Tibial artery (tissue), 4 donors: Measurements from ENCODE around the gene PLEKHA5.

Source experiments
- DNase-seq, 2 donors: peaks; one replicate each; pipeline ENCODE4 v3.0.0-alpha.2; 2019
- H3K27ac ChIP-seq, 2 donors: fragments of 200-600 bp; sonication (generic) in 1 of 2; 1 replicate in 1 of 2; 2 replicates in 1 of 2; pipeline ENCODE4 v1.5.1; 2018 to 2019; ENCODE audit warnings: mild to moderate bottlenecking in 1 of 2
- H3K27me3 ChIP-seq, 2 donors: fragments of 200-600 bp; sonication (generic) in 1 of 2; one replicate each; pipeline versions ENCODE4 v1.5.1 to v1.6.0; 2016 to 2019
- H3K36me3 ChIP-seq, 3 donors: fragments of 200-600 bp; sonication (generic) in 2 of 3; one replicate each; pipeline ENCODE4 v1.5.1; 2016 to 2019; ENCODE audit warnings: mild to moderate bottlenecking in 2 of 3
- H3K4me1 ChIP-seq, 4 donors: fragments of 200-600 bp; sonication (generic) in 2 of 4; 1 replicate in 3 of 4; 2 replicates in 1 of 4; pipeline ENCODE4 v1.5.1; 2016 to 2019
- H3K4me3 ChIP-seq, 2 donors: fragments of 200-600 bp; sonication (generic) in 1 of 2; 1 replicate in 1 of 2; 2 replicates in 1 of 2; pipeline ENCODE4 v1.5.1; 2018 to 2019; ENCODE audit warnings: mild to moderate bottlenecking in 2 of 2
- H3K9me3 ChIP-seq, 3 donors: fragments of 200-600 bp; sonication (generic) in 1 of 3; one replicate each; pipeline ENCODE4 v1.5.1; 2016 to 2019
- intact Hi-C: fragments of 100-400 bp; cut with DNase I; formaldehyde crosslinking; loops from one replicate; pipeline ENCODE4 v1.15.0; 2023; ENCODE audit warnings: low total_unique reads
- TF ChIP-seq, protein P1 (sequence below), 2 experiments: fragments of 200-600 bp in 1 of 2; fragments of 450-650 bp in 1 of 2; IDR thresholded peaks; one replicate each; pipeline ENCODE4 v1.5.1; 2017 to 2019; ENCODE audit warnings: antibody characterized with exemption in 2 of 2, mild to moderate bottlenecking in 1 of 2, moderate library complexity in 1 of 2

Gene PLEKHA5

DNA sequence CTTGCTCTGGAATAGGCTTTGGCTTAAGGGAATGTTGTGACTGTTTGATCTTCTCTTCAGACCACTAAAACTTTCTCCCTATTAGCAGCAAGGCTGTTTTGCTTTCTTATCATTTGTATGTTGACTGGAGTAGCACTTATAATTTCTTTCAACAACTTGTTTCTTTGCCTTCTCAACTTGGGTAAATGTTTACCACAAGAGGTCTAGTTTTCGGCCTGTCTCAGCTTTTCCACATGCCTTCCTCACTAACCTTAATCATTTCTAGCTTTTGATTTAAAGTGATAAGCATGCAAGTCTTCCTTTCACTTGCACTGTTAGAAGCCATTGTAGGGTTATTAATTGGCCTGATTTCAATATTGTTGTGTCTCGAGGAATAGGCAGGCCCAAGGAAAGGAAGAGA is 183.1 kb downstream of the PLEKHA5 start:
- no peaks in the 10 kb centered on the region for H3K36me3 ChIP-seq
- intact Hi-C loops, result no loop called here
- no peaks in the 10 kb centered on the region for H3K27me3 ChIP-seq
- DNase-seq, result no peak
- H3K4me3 ChIP-seq, result no peak overlapping the region
- H3K27ac ChIP-seq, result no peak overlapping the region
- H3K9me3 ChIP-seq, result no peaks in the 10 kb centered on the region
- no peaks in the 10 kb centered on the region for H3K4me1 ChIP-seq
- TF ChIP-seq, protein P1, sequence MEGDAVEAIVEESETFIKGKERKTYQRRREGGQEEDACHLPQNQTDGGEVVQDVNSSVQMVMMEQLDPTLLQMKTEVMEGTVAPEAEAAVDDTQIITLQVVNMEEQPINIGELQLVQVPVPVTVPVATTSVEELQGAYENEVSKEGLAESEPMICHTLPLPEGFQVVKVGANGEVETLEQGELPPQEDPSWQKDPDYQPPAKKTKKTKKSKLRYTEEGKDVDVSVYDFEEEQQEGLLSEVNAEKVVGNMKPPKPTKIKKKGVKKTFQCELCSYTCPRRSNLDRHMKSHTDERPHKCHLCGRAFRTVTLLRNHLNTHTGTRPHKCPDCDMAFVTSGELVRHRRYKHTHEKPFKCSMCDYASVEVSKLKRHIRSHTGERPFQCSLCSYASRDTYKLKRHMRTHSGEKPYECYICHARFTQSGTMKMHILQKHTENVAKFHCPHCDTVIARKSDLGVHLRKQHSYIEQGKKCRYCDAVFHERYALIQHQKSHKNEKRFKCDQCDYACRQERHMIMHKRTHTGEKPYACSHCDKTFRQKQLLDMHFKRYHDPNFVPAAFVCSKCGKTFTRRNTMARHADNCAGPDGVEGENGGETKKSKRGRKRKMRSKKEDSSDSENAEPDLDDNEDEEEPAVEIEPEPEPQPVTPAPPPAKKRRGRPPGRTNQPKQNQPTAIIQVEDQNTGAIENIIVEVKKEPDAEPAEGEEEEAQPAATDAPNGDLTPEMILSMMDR (IDR thresholded peaks at IDR 0.05), result no peak

- no peaks in the 10 kb centered on the region for H3K9me3 ChIP-seq
- no peak overlapping the region for H3K27ac ChIP-seq
- H3K27me3 ChIP-seq, result no peaks in the 10 kb centered on the region
- no peaks in the 10 kb centered on the region for H3K4me1 ChIP-seq
- peaks cover 0 to 4% (median 0%) of the 10 kb centered on the region in 3 donors for H3K36me3 ChIP-seq
- intact Hi-C loops, result no loop called here
- TF ChIP-seq, protein P1 (IDR thresholded peaks at IDR 0.05), result no peak
- no peak overlapping the region for H3K4me3 ChIP-seq
- no peak for DNase-seq
Measured at GRCh38 chr12:19316425-19316824, 186.9 kb downstream of the PLEKHA5 start.

- Histone ChIP-seq H3K4me3 (no peak overlapping the region), H3K4me1 (no peaks in the 10 kb centered on the region), H3K27me3 (no peaks in the 10 kb centered on the region), H3K36me3 (peaks cover 0 to 37% (median 8%) of the 10 kb centered on the region in 3 donors), H3K27ac (no peak overlapping the region), H3K9me3 (no peaks in the 10 kb centered on the region)
- no peak for DNase-seq
- intact Hi-C loops, result no loop called here
- TF ChIP-seq, protein P1 (IDR thresholded peaks at IDR 0.05), result no peak
Measured at GRCh38 chr12:19322376-19322775, 192.8 kb downstream of the PLEKHA5 start.

DNA sequence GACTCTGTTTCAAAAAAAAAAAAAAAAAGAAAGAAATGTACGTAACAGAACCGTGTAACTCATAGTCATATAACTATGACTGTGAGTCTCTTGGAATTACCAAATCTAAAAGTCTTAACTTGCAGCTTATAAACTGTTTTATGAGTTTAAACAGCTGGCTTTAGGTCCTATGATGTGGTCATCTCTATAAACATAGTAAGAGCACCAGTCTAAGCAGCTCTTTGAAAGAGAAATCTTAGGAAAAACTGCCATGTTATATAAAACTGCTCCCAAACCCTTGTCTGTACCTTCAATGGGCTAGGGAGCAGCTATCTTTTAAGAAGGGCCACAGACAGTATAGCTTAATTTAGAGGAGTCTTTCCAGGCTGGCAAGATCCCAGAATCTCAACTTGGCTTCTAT is 194.3 kb downstream of the PLEKHA5 start:
- H3K9me3 ChIP-seq, result no peaks in the 10 kb centered on the region
- no peak overlapping the region for H3K4me3 ChIP-seq
- no peak overlapping the region for H3K27ac ChIP-seq
- TF ChIP-seq, protein P1 (IDR thresholded peaks at IDR 0.05), result no peak
- intact Hi-C loops, result no loop called here
- no peak for DNase-seq
- H3K36me3 ChIP-seq, result peaks cover 0 to 43% (median 8%) of the 10 kb centered on the region in 3 donors
- no peaks in the 10 kb centered on the region for H3K4me1 ChIP-seq
- H3K27me3 ChIP-seq, result no peaks in the 10 kb centered on the region

DNA sequence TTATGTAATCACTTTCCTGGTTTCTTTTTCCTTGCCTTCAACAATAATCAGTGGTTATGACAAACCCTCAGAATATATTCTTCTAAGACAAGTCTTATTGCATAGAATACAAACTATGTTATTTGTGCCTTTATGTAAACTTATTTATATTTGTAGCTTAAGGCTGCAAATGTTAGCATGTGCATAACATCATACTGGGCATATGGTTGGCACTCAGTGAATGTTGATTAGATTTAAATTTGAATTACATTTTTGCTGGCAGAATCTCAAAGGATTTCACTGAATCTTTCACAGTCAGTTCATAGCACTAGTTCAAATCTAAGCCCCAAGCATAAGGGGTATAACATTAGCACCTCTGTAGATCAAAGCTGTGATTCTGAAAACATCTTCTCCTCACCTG is 196.6 kb downstream of the PLEKHA5 start:
- H3K27me3 ChIP-seq, result no peaks in the 10 kb centered on the region
- DNase-seq, result no peak
- H3K4me1 ChIP-seq, result no peaks in the 10 kb centered on the region
- no peak overlapping the region for H3K4me3 ChIP-seq
- TF ChIP-seq, protein P1 (IDR thresholded peaks at IDR 0.05), result no peak
- no peak overlapping the region for H3K27ac ChIP-seq
- no peaks in the 10 kb centered on the region for H3K9me3 ChIP-seq
- intact Hi-C loops, result no loop called here
- peaks cover 0 to 39% (median 8%) of the 10 kb centered on the region in 3 donors for H3K36me3 ChIP-seq

GRCh38 chr12:19332196-19332595 is 202.7 kb downstream of the PLEKHA5 start:
- Histone ChIP-seq H3K9me3 (no peaks in the 10 kb centered on the region), H3K27ac (no peak overlapping the region), H3K4me3 (no peak overlapping the region), H3K27me3 (no peaks in the 10 kb centered on the region), H3K36me3 (peaks cover 2 to 32% (median 2%) of the 10 kb centered on the region in 3 donors), H3K4me1 (peaks cover 0 to 3% (median 0%) of the 10 kb centered on the region in 4 donors)
- TF ChIP-seq, protein P1 (IDR thresholded peaks at IDR 0.05), result no peak
- no peak for DNase-seq
- intact Hi-C loops, result no loop called here
